Nephron (organoid): ENCODE results near the gene MICU2.
"Not testable (repeated sequence)": the region's sequence is repeated elsewhere in the genome, so short reads cannot be mapped to it uniquely, and the experiment has no call there.

ENCODE experiments used
- H3K27ac Mint-ChIP-seq, 3 experiments: 2 replicates each; pipeline ENCODE4 v1.8.0; 2020; ENCODE audit warnings: mixed read lengths in 3 of 3, mild to moderate bottlenecking in 2 of 3, moderate library complexity in 1 of 3
- H3K27me3 Mint-ChIP-seq: 2 replicates; pipeline ENCODE4 v1.8.0; 2021; ENCODE audit warnings: low read depth, mild to moderate bottlenecking, moderate library complexity, mixed read lengths
- H3K36me3 Mint-ChIP-seq: 2 replicates; pipeline ENCODE4 v1.8.0; 2020; ENCODE audit warnings: low read depth, mixed read lengths
- H3K4me1 Mint-ChIP-seq: 2 replicates; pipeline ENCODE4 v1.8.0; 2020; ENCODE audit warnings: mixed read lengths
- H3K4me3 Mint-ChIP-seq, 3 experiments: 2 replicates each; pipeline ENCODE4 v1.8.0; 2020; ENCODE audit warnings: mild to moderate bottlenecking in 3 of 3, mixed read lengths in 3 of 3, moderate library complexity in 2 of 3
- H3K9me3 Mint-ChIP-seq: 2 replicates; pipeline ENCODE4 v1.8.0; 2020; ENCODE audit warnings: mixed read lengths
- CTCF ChIP-seq, 3 experiments: fragments of 200-600 bp; sonication (generic); IDR thresholded peaks; one replicate each; pipeline ENCODE4 v1.5.0; 2021; ENCODE audit warnings: antibody characterized with exemption in 3 of 3; ENCODE audit not compliant: unreplicated experiment in 3 of 3

Gene MICU2

GRCh38 chr13:21590231-21590630, 13.7 kb downstream of the MICU2 start:
- no peak overlapping the region for H3K27ac Mint-ChIP-seq
- no peak overlapping the region for H3K4me3 Mint-ChIP-seq
- peaks cover 64% of the 10 kb centered on the region for H3K36me3 Mint-ChIP-seq
- TF ChIP-seq CTCF (IDR thresholded peaks at IDR 0.05; ENCODE audit: unreplicated experiment in 3 of 3) = no peak
- peaks cover 19% of the 10 kb centered on the region for H3K4me1 Mint-ChIP-seq
- peaks cover 51% of the 10 kb centered on the region for H3K9me3 Mint-ChIP-seq
- H3K27me3 Mint-ChIP-seq = no peaks in the 10 kb centered on the region

DNA sequence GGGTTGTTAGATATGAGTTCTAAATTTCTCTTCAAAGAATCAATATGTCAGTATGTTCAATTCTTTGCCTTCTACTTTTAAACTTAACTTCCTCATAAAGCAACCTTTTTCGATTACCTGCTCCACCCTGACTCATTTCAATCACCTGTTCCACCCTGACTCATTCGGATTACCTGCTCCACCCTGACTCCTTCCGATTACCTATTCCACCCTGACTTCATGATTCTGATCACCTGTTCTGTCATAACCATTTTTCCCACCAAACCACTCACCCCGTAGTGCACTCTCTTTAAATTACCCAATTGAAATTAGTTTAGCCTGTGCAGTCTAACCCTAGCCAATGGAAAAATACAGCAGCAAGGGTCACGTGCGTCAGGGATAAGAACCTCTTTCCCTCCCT, 14.5 kb downstream of the MICU2 start:
- Mint-ChIP-seq H3K9me3 (peaks cover 48% of the 10 kb centered on the region), H3K4me1 (peaks cover 23% of the 10 kb centered on the region), H3K36me3 (peaks cover 63% of the 10 kb centered on the region)
- not testable (repeated sequence) for H3K27ac Mint-ChIP-seq, H3K4me3 Mint-ChIP-seq, H3K27me3 Mint-ChIP-seq

DNA sequence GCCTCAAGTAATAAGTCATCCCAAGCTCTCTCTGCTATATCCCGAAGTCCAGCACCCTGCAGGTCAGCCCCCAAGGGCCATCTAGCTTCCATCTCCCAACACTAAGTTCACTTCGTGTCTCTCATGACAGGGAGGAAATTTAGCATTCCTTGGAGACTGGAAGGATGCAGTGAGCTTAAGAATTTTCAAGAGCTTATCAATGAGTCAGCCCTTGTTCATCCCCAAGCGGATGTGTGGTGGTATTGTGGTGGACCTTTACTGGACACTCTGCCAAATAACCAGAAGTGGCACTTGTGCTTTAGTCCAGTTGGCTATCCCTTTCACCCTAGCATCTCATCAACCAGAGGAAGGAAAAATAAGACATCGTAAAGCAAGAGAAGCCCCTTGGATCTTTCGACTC, 15.6 kb downstream of the MICU2 start:
- Mint-ChIP-seq H3K36me3 (peaks cover 54% of the 10 kb centered on the region), H3K4me1 (peaks cover 27% of the 10 kb centered on the region)

DNA sequence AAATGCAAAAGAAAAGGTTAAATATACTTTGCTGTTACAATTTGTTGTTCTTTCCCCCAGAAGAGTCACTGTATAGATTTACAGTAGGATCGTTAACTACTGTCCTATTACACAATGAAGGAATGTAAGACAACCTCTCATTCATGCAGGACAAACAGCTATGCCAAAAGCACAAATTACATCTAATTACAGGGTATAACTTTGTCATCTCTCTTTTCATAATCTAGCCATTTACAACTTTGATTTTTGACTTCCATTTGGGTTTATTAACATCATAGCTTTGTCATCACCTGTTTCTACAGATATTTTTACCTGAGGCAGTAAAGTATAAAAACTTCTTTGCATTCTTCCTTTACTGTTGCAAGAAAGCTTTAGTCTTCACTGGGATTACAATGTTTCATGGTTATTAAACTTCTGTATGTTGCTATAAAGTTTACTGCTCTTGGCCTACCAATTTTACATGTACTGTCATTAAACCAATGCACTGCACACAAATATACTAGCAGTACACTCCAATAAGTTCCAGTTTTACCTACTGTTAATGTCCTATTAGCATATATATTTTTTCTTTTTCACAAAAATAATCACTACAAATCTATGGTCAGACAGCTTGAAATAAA, 18.9 kb downstream of the MICU2 start:
- Mint-ChIP-seq H3K27ac (peak overlapping the region; percentile 6 to 36 (median 11)), H3K9me3 (peaks cover 10% of the 10 kb centered on the region), H3K36me3 (peaks cover 38% of the 10 kb centered on the region), H3K27me3 (no peaks in the 10 kb centered on the region), H3K4me1 (peaks cover 47% of the 10 kb centered on the region), H3K4me3 (no peak overlapping the region)
- TF ChIP-seq CTCF (IDR thresholded peaks at IDR 0.05; ENCODE audit: unreplicated experiment in 3 of 3) = no peak

More for the DNA sequence above, 15.6 kb downstream of the MICU2 start:
- H3K9me3 Mint-ChIP-seq = peaks cover 38% of the 10 kb centered on the region
- H3K27me3 Mint-ChIP-seq, H3K27ac Mint-ChIP-seq, H3K4me3 Mint-ChIP-seq: not testable (repeated sequence)

DNA sequence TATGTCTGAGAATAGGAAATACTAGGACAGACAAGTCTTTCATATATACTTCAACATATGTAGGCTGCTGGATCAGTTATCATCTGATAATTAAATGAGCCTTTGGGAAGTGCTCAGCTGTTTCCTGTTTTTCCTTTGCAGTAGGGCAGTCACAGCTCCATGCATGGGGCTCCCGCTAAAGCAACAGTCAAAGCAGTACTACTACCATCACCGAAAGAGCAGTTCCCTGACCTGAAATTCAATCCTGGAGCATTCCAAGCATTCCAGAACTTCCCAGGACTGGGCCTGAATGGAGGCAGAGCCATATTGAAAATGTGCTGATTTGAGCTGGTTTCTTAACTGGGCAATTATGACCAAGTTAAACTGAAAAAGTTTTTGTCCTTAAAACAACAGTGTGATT, 20.5 kb downstream of the MICU2 start:
- peaks cover 24% of the 10 kb centered on the region for H3K36me3 Mint-ChIP-seq
- TF ChIP-seq CTCF (IDR thresholded peaks at IDR 0.05; ENCODE audit: unreplicated experiment in 3 of 3) = no peak
- H3K9me3 Mint-ChIP-seq = peaks cover 1% of the 10 kb centered on the region
- no peaks in the 10 kb centered on the region for H3K27me3 Mint-ChIP-seq
- no peak overlapping the region for H3K4me3 Mint-ChIP-seq
- H3K27ac Mint-ChIP-seq = peak overlapping the region; percentile 89 to 93 (median 92)
- H3K4me1 Mint-ChIP-seq = peaks cover 45% of the 10 kb centered on the region

DNA sequence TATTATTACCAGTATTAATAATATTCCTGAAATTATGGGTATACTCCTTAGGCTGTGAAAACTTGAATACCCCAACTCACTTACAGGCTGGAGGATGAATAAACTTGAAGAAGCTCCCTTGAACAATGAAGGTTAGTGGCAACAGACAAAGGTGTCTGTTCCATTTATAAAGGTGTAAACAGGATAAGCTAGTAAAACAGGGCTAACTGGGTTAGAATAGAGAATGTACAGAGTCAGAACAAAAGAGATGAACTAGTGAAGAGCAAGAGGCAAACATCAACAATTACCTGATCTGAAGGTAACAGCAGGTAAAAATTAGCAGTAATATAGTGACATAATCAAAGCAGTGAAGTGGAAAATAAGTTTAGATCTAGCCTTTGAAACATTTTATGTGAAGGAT, 23.2 kb downstream of the MICU2 start:
- peaks cover 22% of the 10 kb centered on the region for H3K36me3 Mint-ChIP-seq
- peaks cover 44% of the 10 kb centered on the region for H3K4me1 Mint-ChIP-seq
- no peak for TF ChIP-seq CTCF (IDR thresholded peaks at IDR 0.05; ENCODE audit: unreplicated experiment in 3 of 3)
- H3K9me3 Mint-ChIP-seq = no peaks in the 10 kb centered on the region
- no peaks in the 10 kb centered on the region for H3K27me3 Mint-ChIP-seq
- no peak overlapping the region for H3K4me3 Mint-ChIP-seq
- peak overlapping the region; percentile 7 to 73 (median 12) for H3K27ac Mint-ChIP-seq

- no peak for TF ChIP-seq CTCF (IDR thresholded peaks at IDR 0.05; ENCODE audit: unreplicated experiment in 3 of 3)
- Mint-ChIP-seq H3K36me3 (peaks cover 18% of the 10 kb centered on the region), H3K4me3 (no peak overlapping the region), H3K27me3 (no peaks in the 10 kb centered on the region), H3K4me1 (peaks cover 43% of the 10 kb centered on the region), H3K27ac (peak overlapping the region; percentile 7 to 19 (median 19)), H3K9me3 (no peaks in the 10 kb centered on the region)
Measured at GRCh38 chr13:21579754-21580316, 24.1 kb downstream of the MICU2 start.
